Right forelimb (tissue), 1 donor: ENCODE data around the gene RPS21.
A peak's percentile ranks its signal among the peaks of the same experiment; 100 is the strongest.

ENCODE experiments used
- DNase-seq: peaks from one replicate; pipeline ENCODE4 v3.0.0-alpha.2; 2018

The RPS21 gene

DNA sequence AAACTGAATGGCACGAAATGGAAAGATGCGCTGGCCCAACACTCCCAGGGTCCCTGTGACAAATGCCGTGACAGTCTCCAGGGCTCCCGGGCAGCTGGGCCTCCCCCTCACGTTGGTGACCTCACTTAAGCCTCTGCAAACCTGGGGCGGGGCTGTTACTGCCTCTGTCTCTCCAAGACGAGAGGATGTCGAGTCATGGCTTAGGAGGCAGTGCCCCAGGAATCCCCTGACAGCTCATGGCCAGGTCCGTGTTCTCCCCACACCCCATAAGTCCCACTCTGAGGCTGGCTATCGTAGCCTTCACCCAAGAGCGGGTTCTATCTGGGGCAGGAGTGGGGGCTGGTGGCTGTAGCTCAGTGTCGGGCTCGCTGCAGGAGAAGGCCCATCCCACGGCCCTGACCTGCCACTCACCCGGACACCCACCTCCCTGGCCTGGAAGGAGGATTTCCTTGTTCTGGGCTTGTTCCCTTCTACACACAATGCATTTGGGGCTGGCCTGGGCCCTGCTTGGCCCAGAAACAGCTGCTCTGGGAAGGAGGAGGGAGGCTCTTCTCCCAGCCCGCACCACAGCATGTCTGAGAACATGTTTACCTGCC, 5.6 kb upstream of the RPS21 start:
- DNase-seq: no peak

- DNase-seq: no peak
Measured at GRCh38 chr20:62381842-62382241, 5.1 kb upstream of the RPS21 start.

- peak; percentile 85 for DNase-seq
Measured at GRCh38 chr20:62382306-62383198, 4.4 kb upstream of the RPS21 start.

- no peak for DNase-seq
Measured at GRCh38 chr20:62387219-62387913, 463 bp downstream of the RPS21 start.

- DNase-seq: no peak
Measured at GRCh38 chr20:62387933-62388635, 1.2 kb downstream of the RPS21 start.

- no peak for DNase-seq
Measured at GRCh38 chr20:62388839-62389600, 2.1 kb downstream of the RPS21 start.

GRCh38 chr20:62389601-62390087, 2.7 kb downstream of the RPS21 start:
- no peak for DNase-seq

DNA sequence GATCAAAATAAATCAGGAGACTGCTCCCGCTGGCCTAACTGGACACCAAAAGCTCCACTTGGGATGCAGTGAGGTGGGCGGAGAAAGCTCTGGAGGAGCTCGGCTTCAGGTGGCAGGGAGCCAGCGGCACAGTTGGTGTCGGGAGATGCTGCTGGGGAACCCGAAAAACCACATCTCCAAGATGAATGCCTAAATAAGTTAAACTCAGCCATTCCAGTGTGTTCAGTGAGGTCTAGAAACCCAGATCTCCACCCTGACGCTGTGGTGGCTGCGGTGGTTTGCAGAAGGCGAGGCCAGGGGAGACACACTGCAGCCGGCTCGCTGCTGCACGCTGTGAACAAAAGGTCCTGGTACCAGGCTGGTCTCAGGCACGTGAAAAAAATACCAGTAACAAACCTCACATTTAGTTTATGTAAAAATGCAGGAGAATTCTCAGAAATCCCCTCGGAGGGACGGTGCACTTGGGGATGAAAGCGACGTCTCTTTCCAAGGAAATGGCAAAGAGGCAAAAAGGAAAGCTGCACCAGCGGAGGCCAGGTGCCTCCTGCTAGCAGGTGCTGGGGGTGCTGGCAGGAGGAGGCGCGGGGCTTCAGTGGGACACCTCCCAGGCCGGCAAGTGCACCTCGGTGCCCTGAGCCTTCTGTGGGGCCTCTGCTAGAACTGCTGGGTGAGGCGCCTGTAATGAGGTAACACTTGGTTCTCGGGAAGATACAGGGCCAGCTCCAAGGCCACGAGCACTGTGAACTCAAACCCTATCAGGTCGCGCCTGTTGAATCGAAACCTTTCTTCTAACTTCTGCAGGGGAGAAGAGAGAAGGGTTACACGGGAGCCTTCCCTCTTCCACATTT, 3.6 kb downstream of the RPS21 start:
- DNase-seq: no peak

- DNase-seq: no peak
Measured at GRCh38 chr20:62391165-62392076, 4.5 kb downstream of the RPS21 start.

GRCh38 chr20:62392077-62392418, 5.1 kb downstream of the RPS21 start:
- no peak for DNase-seq

DNA sequence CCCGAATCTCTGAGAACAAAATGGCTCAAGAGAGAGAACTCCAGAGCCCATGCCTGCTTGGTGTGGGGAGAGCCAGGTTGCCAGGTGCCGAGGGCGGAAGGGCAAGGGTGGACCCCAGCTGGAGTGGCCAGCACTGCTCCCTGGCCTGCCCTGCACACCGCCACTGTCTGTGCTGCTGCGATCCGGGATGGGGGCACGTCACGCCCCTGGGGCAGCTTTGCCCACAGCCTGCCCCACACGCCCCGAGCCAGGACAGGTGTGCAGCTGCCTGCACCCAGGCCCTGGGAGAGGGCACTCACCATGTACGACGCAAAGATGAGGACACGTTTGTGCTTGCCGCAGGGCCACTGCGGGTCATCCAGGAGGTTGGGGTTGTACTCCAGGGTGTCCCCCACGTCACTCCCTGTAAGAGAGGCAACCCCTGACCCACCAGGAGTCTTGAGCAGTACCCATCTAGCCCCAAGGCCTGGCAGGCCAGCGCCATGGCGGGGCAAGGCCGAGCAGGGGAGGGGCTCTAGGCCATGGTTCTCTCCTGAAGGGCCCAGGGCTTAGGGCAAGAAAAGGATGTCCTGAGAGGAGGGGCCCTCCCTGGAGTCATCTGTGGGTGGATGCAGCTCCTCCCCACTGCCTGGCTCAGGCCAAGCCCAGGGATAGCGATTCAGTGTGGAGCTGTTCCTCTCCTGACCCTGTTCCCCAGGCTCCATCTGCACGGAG, 5.9 kb downstream of the RPS21 start:
- DNase-seq: no peak

GRCh38 chr20:62393335-62393665, 6.4 kb downstream of the RPS21 start:
- DNase-seq: no peak

DNA sequence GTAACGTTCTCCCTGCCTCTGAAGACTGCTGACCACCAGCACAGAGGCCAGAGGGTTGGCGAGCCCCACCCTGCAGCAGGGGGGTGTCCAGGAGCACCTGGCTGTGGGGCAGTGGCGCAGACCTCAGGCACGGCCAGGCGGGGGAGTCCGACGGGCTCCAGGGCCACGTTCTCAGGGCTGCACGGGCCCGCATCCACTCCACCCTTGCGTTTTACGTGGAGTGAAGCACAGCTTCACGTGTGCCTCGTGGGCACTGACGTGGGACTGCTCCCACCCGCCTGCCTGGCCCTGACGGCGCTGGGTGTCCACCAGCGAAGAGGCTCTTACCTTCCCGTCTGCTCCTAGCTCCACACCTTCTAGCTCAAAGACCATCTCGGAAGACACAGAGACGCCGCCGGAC, 6.9 kb downstream of the RPS21 start:
- DNase-seq: no peak

- no peak for DNase-seq
Measured at GRCh38 chr20:62394248-62395245, 7.6 kb downstream of the RPS21 start.

GRCh38 chr20:62395311-62396242, 8.7 kb downstream of the RPS21 start:
- DNase-seq: no peak

DNA sequence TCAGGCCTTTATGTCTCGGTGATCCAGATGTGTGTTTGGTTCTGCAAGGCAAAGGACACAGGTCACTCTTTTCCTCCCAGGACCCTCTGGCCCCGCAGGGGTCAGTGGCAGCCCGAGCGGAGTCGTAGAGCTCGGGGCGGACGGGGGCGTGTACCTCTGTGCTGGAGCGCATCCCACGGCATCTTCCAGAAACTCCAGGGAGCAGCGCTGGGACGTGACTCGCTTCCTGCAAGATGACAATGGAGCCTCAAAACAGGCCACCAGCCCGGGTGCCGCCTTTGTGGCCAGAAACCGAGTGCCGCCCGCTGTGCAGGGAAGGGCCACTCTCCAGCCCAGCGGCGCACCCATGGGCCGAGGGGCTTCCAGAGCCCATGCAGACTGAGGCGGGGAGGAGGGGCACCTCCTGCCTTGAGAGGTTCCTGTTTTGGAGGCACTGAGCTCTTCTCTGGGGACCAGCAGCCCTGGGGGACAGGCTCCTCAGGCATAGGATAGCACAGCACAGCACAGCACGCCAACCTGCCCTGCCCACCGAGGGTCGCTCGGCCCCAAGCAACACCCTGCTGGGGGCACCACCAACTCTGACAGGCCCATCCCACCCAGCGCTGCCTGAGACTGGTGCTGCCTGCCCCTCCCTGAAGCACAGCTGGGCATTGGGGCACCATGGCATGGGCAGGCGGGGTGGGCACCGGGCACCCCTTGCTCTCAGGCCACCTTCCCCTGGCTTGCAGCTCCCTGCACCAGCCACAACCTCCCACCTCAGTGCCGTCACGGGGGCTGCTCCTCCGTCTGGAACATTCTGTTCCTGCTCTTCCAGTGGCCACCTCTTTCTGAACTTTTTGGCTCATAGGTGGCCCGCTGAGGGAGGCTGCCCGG, 9.7 kb downstream of the RPS21 start:
- no peak for DNase-seq
